HG03159 (cell line): ENCODE measurements around the gene PALM.
"Not testable (repeated sequence)": the region's sequence is repeated elsewhere in the genome, so short reads cannot be mapped to it uniquely, and the experiment has no call there.

Source experiments
- ATAC-seq: cut with Tn5 transposase; IDR thresholded peaks from one replicate; pipeline ENCODE4 v1.9.1; 2021; ENCODE audit warnings: mild to moderate bottlenecking, moderate library complexity; ENCODE audit not compliant: unreplicated experiment

Gene PALM

GRCh38 chr19:703651-704446, 4.9 kb upstream of the PALM start:
- no peak for ATAC-seq

GRCh38 chr19:704447-704741, 4.3 kb upstream of the PALM start:
- no peak for ATAC-seq

- ATAC-seq: no peak
Measured at GRCh38 chr19:709196-709964, 645 bp downstream of the PALM start.

- no peak for ATAC-seq
Measured at GRCh38 chr19:709965-710571, 1.3 kb downstream of the PALM start.

- ATAC-seq: no peak
Measured at GRCh38 chr19:710767-711166, 2.0 kb downstream of the PALM start.

- no peak for ATAC-seq
Measured at GRCh38 chr19:711254-711653, 2.5 kb downstream of the PALM start.

GRCh38 chr19:715347-715746, 6.6 kb downstream of the PALM start:
- ATAC-seq: no peak

- ATAC-seq: no peak
Measured at GRCh38 chr19:718251-718951, 9.7 kb downstream of the PALM start.

- ATAC-seq: no peak
Measured at GRCh38 chr19:718991-719512, 10.3 kb downstream of the PALM start.

GRCh38 chr19:719636-720344, 11.1 kb downstream of the PALM start:
- no peak for ATAC-seq

- ATAC-seq: no peak
Measured at GRCh38 chr19:720345-721160, 11.8 kb downstream of the PALM start.

- ATAC-seq: no peak
Measured at GRCh38 chr19:722553-723101, 13.9 kb downstream of the PALM start.

GRCh38 chr19:723247-723646, 14.5 kb downstream of the PALM start:
- no peak for ATAC-seq

GRCh38 chr19:723714-724113, 15.0 kb downstream of the PALM start:
- no peak for ATAC-seq

GRCh38 chr19:725461-726089, 16.8 kb downstream of the PALM start:
- no peak for ATAC-seq

GRCh38 chr19:726993-727956, 18.5 kb downstream of the PALM start:
- no peak for ATAC-seq

- no peak for ATAC-seq
Measured at GRCh38 chr19:728011-728410, 19.3 kb downstream of the PALM start.

- ATAC-seq: not testable (repeated sequence)
Measured at GRCh38 chr19:729564-729963, 20.8 kb downstream of the PALM start.
